ENCODE data around the gene P3H3.

P3H3 gene

GRCh38 chr12:6827982-6828780 is at the start of gene P3H3:
P3H3 (plus strand) TSS chr12:6828407; CDS start chr12:6828441, 34 bp downstream.
- H3K9ac ChIP-seq (ENCODE audit: low read length): peak within 1 kb of the TSS; percentile 89
- peak within 1 kb of the TSS; percentile 67 for H2AFZ ChIP-seq (ENCODE audit: low read depth, low read length)
- no peaks in the 10 kb centered on the region for H4K20me1 ChIP-seq (ENCODE audit: insufficient read depth, low read length)
- peak within 1 kb of the TSS; percentile 90 for H3K4me3 ChIP-seq (ENCODE audit: low read length)
- H3K27ac ChIP-seq (ENCODE audit: low read length): peak within 1 kb of the TSS; percentile 17
- TF ChIP-seq EZH2phosphoT487 (IDR thresholded peaks at IDR 0.05; ENCODE audit: low read depth) (no peak), CTCF (IDR thresholded peaks at IDR 0.05; ENCODE audit: low read depth, low read length) (no peak)
- peak within 1 kb of the TSS; percentile 85 for H3K4me2 ChIP-seq (ENCODE audit: low read length)
- no peaks in the 10 kb centered on the region for H3K9me3 ChIP-seq (ENCODE audit: insufficient read depth, low read length)
- H3K36me3 ChIP-seq (replicated peaks; ENCODE audit: low read depth, low read length): peaks cover 2% of the 10 kb centered on the region
- H3K27me3 ChIP-seq (ENCODE audit: low read depth, low read length): peaks cover 17% of the 10 kb centered on the region
- no peaks in the 10 kb centered on the region for H3K79me2 ChIP-seq (ENCODE audit: low read length)
- peaks cover 11% of the 10 kb centered on the region for H3K4me1 ChIP-seq (ENCODE audit: low read length)

- no peaks in the 10 kb centered on the region for H3K36me3 ChIP-seq (replicated peaks; ENCODE audit: low read depth, low read length)
- no peak overlapping the region for H3K27ac ChIP-seq (ENCODE audit: low read length)
- TF ChIP-seq EZH2phosphoT487 (IDR thresholded peaks at IDR 0.05; ENCODE audit: low read depth) (no peak), CTCF (IDR thresholded peaks at IDR 0.05; ENCODE audit: low read depth, low read length) (peak; percentile 94)
- H3K4me2 ChIP-seq (ENCODE audit: low read length): peak overlapping the region; percentile 92
- H3K9me3 ChIP-seq (ENCODE audit: insufficient read depth, low read length): no peaks in the 10 kb centered on the region
- H3K9ac ChIP-seq (ENCODE audit: low read length): peak overlapping the region; percentile 59
- peaks cover 29% of the 10 kb centered on the region for H3K4me1 ChIP-seq (ENCODE audit: low read length)
- H3K79me2 ChIP-seq (ENCODE audit: low read length): no peaks in the 10 kb centered on the region
- no peaks in the 10 kb centered on the region for H4K20me1 ChIP-seq (ENCODE audit: insufficient read depth, low read length)
- H3K4me3 ChIP-seq (ENCODE audit: low read length): peak overlapping the region; percentile 76
- H2AFZ ChIP-seq (ENCODE audit: low read depth, low read length): peak overlapping the region; percentile 82
- H3K27me3 ChIP-seq (ENCODE audit: low read depth, low read length): peaks cover 30% of the 10 kb centered on the region
Measured at GRCh38 chr12:6778574-6779550, 49.3 kb upstream of the P3H3 start.

- no peaks in the 10 kb centered on the region for H3K79me2 ChIP-seq (ENCODE audit: low read length)
- no peak overlapping the region for H3K4me3 ChIP-seq (ENCODE audit: low read length)
- no peaks in the 10 kb centered on the region for H3K36me3 ChIP-seq (replicated peaks; ENCODE audit: low read depth, low read length)
- no peak overlapping the region for H3K9ac ChIP-seq (ENCODE audit: low read length)
- TF ChIP-seq CTCF (IDR thresholded peaks at IDR 0.05; ENCODE audit: low read depth, low read length) (no peak), EZH2phosphoT487 (IDR thresholded peaks at IDR 0.05; ENCODE audit: low read depth) (no peak)
- H3K4me2 ChIP-seq (ENCODE audit: low read length): no peak overlapping the region
- H3K27ac ChIP-seq (ENCODE audit: low read length): no peak overlapping the region
- no peaks in the 10 kb centered on the region for H3K9me3 ChIP-seq (ENCODE audit: insufficient read depth, low read length)
- peaks cover 24% of the 10 kb centered on the region for H3K27me3 ChIP-seq (ENCODE audit: low read depth, low read length)
- peaks cover 37% of the 10 kb centered on the region for H3K4me1 ChIP-seq (ENCODE audit: low read length)
- H2AFZ ChIP-seq (ENCODE audit: low read depth, low read length): no peak overlapping the region
- no peaks in the 10 kb centered on the region for H4K20me1 ChIP-seq (ENCODE audit: insufficient read depth, low read length)
Measured at GRCh38 chr12:6779708-6780432, 48.3 kb upstream of the P3H3 start.

All from OCI-LY3 (cell line).